ENCODE data around the gene NOC4L.
"Not testable (repeated sequence)": the region's sequence is repeated elsewhere in the genome, so short reads cannot be mapped to it uniquely, and the experiment has no call there.

NOC4L gene

GRCh38 chr12:132140918-132141841 lies 3.1 kb upstream of the NOC4L start:
- H3K4me3 ChIP-seq, result no peak overlapping the region
- H3K27ac ChIP-seq, result no peak overlapping the region

- Histone ChIP-seq H3K4me3 (no peak overlapping the region), H3K27ac (no peak overlapping the region)
Measured at GRCh38 chr12:132141976-132142678, 2.1 kb upstream of the NOC4L start.

GRCh38 chr12:132142679-132143335 lies 1.4 kb upstream of the NOC4L start:
- peak overlapping the region; percentile 74 to 99 (median 94) for H3K4me3 ChIP-seq
- H3K27ac ChIP-seq, result peak overlapping the region in 6 of 21 experiments; percentile 67 to 97 (median 90)

- Histone ChIP-seq H3K4me3 (peak overlapping the region; percentile 74 to 99 (median 94)), H3K27ac (peak overlapping the region in 19 of 21 experiments; percentile 56 to 97 (median 85))
Measured at GRCh38 chr12:132143336-132144071, 753 bp upstream of the NOC4L start.

- Histone ChIP-seq H3K27ac (peak overlapping the region; percentile 38 to 97 (median 90)), H3K4me3 (peak overlapping the region; percentile 74 to 99 (median 94))
Measured at GRCh38 chr12:132144810-132145168, 532 bp downstream of the NOC4L start.

- H3K27ac ChIP-seq, result peak overlapping the region in 3 of 21 experiments; percentile 59 to 96 (median 96)
- peak overlapping the region; percentile 74 to 99 (median 94) for H3K4me3 ChIP-seq
Measured at GRCh38 chr12:132145334-132145733, 1.1 kb downstream of the NOC4L start.

- H3K27ac ChIP-seq, result no peak overlapping the region
- H3K4me3 ChIP-seq, result no peak overlapping the region
Measured at GRCh38 chr12:132146098-132146497, 1.8 kb downstream of the NOC4L start.

- Histone ChIP-seq H3K4me3 (no peak overlapping the region), H3K27ac (no peak overlapping the region)
Measured at GRCh38 chr12:132146772-132147422, 2.6 kb downstream of the NOC4L start.

- Histone ChIP-seq H3K4me3 (no peak overlapping the region), H3K27ac (peak overlapping the region in 1 of 21 experiments; percentile 26)
Measured at GRCh38 chr12:132147423-132148367, 3.4 kb downstream of the NOC4L start.

- Histone ChIP-seq H3K4me3 (no peak overlapping the region), H3K27ac (peak overlapping the region in 1 of 21 experiments; percentile 26)
Measured at GRCh38 chr12:132148368-132149045, 4.2 kb downstream of the NOC4L start.

GRCh38 chr12:132149526-132149925 lies 5.3 kb downstream of the NOC4L start:
- not testable (repeated sequence) for H3K27ac ChIP-seq, H3K4me3 ChIP-seq

GRCh38 chr12:132150780-132151144 lies 6.5 kb downstream of the NOC4L start:
- Histone ChIP-seq H3K4me3 (no peak overlapping the region), H3K27ac (no peak overlapping the region)

GRCh38 chr12:132151145-132151765 lies 7.0 kb downstream of the NOC4L start:
- H3K27ac ChIP-seq, result no peak overlapping the region

GRCh38 chr12:132151766-132152410 lies 7.6 kb downstream of the NOC4L start:
- H3K4me3 ChIP-seq, result no peak overlapping the region
- no peak overlapping the region for H3K27ac ChIP-seq

More at GRCh38 chr12:132151145-132151765, 7.0 kb downstream of the NOC4L start:
- H3K4me3 ChIP-seq, result no peak overlapping the region

GRCh38 chr12:132152411-132152821 lies 8.2 kb downstream of the NOC4L start:
- H3K4me3 ChIP-seq, result no peak overlapping the region
- H3K27ac ChIP-seq, result no peak overlapping the region

GRCh38 chr12:132152953-132153352 lies 8.7 kb downstream of the NOC4L start:
- H3K4me3 ChIP-seq, result no peak overlapping the region
- H3K27ac ChIP-seq, result peak overlapping the region in 1 of 21 experiments; percentile 22

Measured in skin epidermis (tissue), 12 donors.